Measurements from ENCODE around the gene NACC2. TPM values are rescaled to one million over a fixed set of nuclear protein-coding genes. Genes with fewer than 3 reads are reported as not detected.

NACC2 gene
- total and polyA plus RNA-seq, 4 donors = 4.8 to 17.8 (median 8.8) TPM

DNA sequence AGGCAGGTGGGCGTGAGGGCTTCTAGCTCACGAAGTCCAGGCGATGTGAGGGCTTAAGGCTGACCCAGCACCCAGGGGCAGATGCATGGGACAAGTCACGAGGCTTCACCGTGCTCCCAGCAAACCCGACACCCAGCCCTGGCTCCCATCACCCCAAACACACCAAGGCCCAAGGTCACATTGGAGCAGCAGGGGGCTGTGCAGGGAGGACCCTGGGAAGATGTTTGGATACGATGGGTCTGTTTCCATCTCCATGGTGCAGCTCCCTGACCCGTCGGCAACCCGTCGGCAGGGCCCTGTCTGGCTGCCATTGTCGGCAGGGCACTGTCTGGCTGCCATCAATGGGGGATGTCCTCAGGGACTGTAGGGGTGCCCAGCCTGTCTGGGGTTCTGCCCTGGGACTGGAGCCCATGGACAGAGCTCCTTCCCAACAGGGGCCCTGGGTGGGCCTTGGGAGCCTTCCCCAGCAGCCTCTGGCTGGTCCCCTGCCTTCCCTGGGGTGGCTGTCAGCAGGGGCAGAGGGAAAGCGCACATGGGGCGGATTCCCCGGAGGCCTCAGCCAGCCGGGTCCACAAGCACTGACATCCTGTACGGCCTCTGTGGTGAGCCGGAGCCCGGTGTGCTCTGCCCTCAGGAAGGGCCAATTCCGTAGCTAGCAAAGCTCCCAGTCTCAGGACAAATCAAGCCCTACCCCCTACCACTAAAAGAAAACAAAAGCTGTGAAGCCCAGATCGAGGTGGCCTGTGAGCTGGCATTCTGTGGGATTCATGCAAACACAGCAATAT is 47.1 kb downstream of the NACC2 start (continued):
- TF ChIP-seq, protein P1, sequence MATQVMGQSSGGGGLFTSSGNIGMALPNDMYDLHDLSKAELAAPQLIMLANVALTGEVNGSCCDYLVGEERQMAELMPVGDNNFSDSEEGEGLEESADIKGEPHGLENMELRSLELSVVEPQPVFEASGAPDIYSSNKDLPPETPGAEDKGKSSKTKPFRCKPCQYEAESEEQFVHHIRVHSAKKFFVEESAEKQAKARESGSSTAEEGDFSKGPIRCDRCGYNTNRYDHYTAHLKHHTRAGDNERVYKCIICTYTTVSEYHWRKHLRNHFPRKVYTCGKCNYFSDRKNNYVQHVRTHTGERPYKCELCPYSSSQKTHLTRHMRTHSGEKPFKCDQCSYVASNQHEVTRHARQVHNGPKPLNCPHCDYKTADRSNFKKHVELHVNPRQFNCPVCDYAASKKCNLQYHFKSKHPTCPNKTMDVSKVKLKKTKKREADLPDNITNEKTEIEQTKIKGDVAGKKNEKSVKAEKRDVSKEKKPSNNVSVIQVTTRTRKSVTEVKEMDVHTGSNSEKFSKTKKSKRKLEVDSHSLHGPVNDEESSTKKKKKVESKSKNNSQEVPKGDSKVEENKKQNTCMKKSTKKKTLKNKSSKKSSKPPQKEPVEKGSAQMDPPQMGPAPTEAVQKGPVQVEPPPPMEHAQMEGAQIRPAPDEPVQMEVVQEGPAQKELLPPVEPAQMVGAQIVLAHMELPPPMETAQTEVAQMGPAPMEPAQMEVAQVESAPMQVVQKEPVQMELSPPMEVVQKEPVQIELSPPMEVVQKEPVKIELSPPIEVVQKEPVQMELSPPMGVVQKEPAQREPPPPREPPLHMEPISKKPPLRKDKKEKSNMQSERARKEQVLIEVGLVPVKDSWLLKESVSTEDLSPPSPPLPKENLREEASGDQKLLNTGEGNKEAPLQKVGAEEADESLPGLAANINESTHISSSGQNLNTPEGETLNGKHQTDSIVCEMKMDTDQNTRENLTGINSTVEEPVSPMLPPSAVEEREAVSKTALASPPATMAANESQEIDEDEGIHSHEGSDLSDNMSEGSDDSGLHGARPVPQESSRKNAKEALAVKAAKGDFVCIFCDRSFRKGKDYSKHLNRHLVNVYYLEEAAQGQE (IDR thresholded peaks at IDR 0.05) = no peak

DNA sequence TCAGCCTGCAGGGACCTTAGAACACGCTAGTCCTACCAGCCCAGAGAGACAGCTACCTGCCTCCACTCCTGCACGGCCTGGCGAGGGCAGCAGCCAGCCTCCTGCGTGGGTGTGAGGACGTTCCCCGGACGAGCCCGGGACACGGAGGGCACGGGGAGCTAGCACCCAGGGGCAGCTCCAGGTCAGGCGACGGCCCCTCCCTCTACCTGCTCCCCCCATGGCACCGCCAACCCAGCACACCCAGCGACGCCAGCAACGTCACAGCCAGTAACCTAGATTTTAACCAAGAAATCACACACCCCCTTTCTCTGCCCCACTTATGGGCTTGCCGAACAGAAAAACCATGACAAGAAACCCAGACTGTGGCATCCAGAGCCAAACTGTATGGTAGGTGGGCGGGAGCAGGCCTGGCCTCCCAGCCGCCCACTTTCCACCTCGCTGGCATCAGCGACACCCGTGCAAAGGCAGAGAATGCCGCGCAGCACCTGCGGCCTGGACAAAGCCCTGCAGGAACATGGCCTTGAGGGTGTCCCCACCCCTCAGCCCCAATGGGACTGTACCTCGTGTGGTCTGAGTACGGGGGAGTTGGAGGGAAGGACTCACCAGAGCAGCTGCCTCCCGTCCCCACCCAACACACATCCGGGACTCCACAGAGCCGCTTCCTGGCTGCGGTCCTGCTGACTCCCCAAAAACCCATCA is 47.9 kb downstream of the NACC2 start:
- H3K4me3 ChIP-seq (ENCODE audit: low read depth in 1 of 3, low read length in 3 of 3) = no peak overlapping the region
- H3K36me3 ChIP-seq (ENCODE audit: control insufficient read depth in 4 of 4, insufficient read depth in 3 of 4, low read depth in 1 of 4, low read length in 3 of 4) = peaks cover 3 to 27% (median 13%) of the 10 kb centered on the region in 4 donors
- TF ChIP-seq, protein P2, sequence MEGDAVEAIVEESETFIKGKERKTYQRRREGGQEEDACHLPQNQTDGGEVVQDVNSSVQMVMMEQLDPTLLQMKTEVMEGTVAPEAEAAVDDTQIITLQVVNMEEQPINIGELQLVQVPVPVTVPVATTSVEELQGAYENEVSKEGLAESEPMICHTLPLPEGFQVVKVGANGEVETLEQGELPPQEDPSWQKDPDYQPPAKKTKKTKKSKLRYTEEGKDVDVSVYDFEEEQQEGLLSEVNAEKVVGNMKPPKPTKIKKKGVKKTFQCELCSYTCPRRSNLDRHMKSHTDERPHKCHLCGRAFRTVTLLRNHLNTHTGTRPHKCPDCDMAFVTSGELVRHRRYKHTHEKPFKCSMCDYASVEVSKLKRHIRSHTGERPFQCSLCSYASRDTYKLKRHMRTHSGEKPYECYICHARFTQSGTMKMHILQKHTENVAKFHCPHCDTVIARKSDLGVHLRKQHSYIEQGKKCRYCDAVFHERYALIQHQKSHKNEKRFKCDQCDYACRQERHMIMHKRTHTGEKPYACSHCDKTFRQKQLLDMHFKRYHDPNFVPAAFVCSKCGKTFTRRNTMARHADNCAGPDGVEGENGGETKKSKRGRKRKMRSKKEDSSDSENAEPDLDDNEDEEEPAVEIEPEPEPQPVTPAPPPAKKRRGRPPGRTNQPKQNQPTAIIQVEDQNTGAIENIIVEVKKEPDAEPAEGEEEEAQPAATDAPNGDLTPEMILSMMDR (IDR thresholded peaks at IDR 0.05; ENCODE audit: low read depth, low read length, missing input control) = no peak
- TF ChIP-seq FOXA2 (IDR thresholded peaks at IDR 0.05) = no peak
- TF ChIP-seq RXRA (IDR thresholded peaks at IDR 0.05) = no peak
- TF ChIP-seq, protein P3, sequence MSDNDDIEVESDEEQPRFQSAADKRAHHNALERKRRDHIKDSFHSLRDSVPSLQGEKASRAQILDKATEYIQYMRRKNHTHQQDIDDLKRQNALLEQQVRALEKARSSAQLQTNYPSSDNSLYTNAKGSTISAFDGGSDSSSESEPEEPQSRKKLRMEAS (IDR thresholded peaks at IDR 0.05) = no peak
- TF ChIP-seq FOXA1 (IDR thresholded peaks at IDR 0.05) = no peak
- no peak for TF ChIP-seq GABPA (IDR thresholded peaks at IDR 0.05 in 1 of 2, conservative IDR thresholded peaks at IDR 0.05 in 1 of 2)
- TF ChIP-seq SP1 (IDR thresholded peaks at IDR 0.05) = no peak
- TF ChIP-seq, protein P4, sequence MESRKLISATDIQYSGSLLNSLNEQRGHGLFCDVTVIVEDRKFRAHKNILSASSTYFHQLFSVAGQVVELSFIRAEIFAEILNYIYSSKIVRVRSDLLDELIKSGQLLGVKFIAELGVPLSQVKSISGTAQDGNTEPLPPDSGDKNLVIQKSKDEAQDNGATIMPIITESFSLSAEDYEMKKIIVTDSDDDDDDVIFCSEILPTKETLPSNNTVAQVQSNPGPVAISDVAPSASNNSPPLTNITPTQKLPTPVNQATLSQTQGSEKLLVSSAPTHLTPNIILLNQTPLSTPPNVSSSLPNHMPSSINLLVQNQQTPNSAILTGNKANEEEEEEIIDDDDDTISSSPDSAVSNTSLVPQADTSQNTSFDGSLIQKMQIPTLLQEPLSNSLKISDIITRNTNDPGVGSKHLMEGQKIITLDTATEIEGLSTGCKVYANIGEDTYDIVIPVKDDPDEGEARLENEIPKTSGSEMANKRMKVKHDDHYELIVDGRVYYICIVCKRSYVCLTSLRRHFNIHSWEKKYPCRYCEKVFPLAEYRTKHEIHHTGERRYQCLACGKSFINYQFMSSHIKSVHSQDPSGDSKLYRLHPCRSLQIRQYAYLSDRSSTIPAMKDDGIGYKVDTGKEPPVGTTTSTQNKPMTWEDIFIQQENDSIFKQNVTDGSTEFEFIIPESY (IDR thresholded peaks at IDR 0.05) = no peak
- no peak for TF ChIP-seq HNF4G (IDR thresholded peaks at IDR 0.05)
- no peak for TF ChIP-seq RAD21 (IDR thresholded peaks at IDR 0.05)
- TF ChIP-seq EGR1 (IDR thresholded peaks at IDR 0.05; ENCODE audit: low read depth in 2 of 2) = no peak
- H3K9me3 ChIP-seq (ENCODE audit: control insufficient read depth in 4 of 4, low read length in 3 of 4) = no peaks in the 10 kb centered on the region
- H3K9ac ChIP-seq (ENCODE audit: low read depth in 1 of 2, low read length in 2 of 2) = no peak overlapping the region
- WGBS = 89% methylated on average over 31 of the region's 31 CpGs
- H3K27me3 ChIP-seq (ENCODE audit: control insufficient read depth in 4 of 4, insufficient read depth in 4 of 4, low read length in 3 of 4) = no peaks in the 10 kb centered on the region
- H3K27ac ChIP-seq (ENCODE audit: low read depth in 1 of 2, low read length in 2 of 2) = no peak overlapping the region
- no peak for DNase-seq (ENCODE audit: low spot score)
- H3K4me1 ChIP-seq (ENCODE audit: control insufficient read depth in 4 of 4, insufficient read depth in 4 of 4, low read length in 3 of 4) = peaks cover 0 to under 1% (median 0%) of the 10 kb centered on the region in 4 donors

Data from liver (tissue), 9 donors.